Chondrocyte (in vitro differentiated cells): ENCODE measurements around the gene RASSF1. TPM values are rescaled to one million over a fixed set of nuclear protein-coding genes. Genes with fewer than 3 reads are reported as not detected.

Source experiments
- DNase-seq: peaks from one replicate; pipeline ENCODE4 v3.0.0; 2021; ENCODE audit warnings: mixed read lengths, low spot score
- H3K27ac Mint-ChIP-seq: one replicate; pipeline ENCODE4 v1.8.0; 2021; ENCODE audit warnings: mild to moderate bottlenecking, moderate library complexity, mixed read lengths; ENCODE audit not compliant: unreplicated experiment
- H3K27me3 Mint-ChIP-seq: 2 replicates; pipeline ENCODE4 v1.8.0; 2021; ENCODE audit warnings: low read depth, mixed read lengths
- H3K36me3 Mint-ChIP-seq: 2 replicates; pipeline ENCODE4 v1.8.0; 2021; ENCODE audit warnings: low read depth, mixed read lengths
- H3K4me1 Mint-ChIP-seq: 2 replicates; pipeline ENCODE4 v1.8.0; 2021; ENCODE audit warnings: low read depth, mild to moderate bottlenecking, mixed read lengths
- H3K4me3 Mint-ChIP-seq: one replicate; pipeline ENCODE4 v1.8.0; 2021; ENCODE audit warnings: mild to moderate bottlenecking, moderate library complexity, mixed read lengths; ENCODE audit not compliant: unreplicated experiment
- H3K9me3 Mint-ChIP-seq: 2 replicates; pipeline ENCODE4 v1.8.0; 2021; ENCODE audit warnings: low read depth, mixed read lengths
- total RNA-seq: library from RNA; stranded (reverse); gene quantifications from 3 replicates; pipeline ENCODE4 v1.2.1, GENCODE V29; 2021
- TF ChIP-seq, protein P1 (sequence below): fragments of 200-600 bp; sonication (generic); IDR thresholded peaks from 2 replicates; pipeline ENCODE4 v1.5.0; 2021; ENCODE audit warnings: antibody characterized with exemption, mild to moderate bottlenecking, moderate library complexity

The RASSF1 gene
- total RNA-seq, 1 donor from 2014 or later = 21.8 TPM

DNA sequence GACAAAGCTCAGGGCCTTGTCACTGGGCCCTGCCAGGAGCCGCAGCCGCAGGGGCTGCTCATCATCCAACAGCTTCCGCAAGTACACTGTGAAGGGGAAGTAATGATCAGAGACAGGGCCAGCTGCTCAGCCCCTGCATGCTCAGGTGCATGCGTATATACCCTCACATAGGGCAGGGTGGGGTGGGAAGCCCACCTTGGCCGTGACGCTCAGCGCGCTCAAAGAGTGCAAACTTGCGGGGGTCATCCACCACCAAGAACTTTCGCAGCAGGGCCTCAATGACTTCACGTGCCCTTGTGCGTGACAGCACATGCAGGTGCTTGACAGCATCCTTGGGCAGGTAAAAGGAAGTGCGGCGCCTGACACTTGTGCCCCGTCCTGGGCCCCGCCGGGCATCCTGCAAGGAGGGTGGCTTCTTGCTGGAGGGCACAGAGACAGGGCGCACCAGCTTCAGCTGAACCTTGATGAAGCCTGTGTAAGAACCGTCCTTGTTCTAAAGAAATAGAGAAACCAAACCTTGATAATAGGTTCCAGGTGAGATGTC is 9.2 kb downstream of the RASSF1 start:
- no peaks in the 10 kb centered on the region for H3K9me3 Mint-ChIP-seq
- TF ChIP-seq, protein P1, sequence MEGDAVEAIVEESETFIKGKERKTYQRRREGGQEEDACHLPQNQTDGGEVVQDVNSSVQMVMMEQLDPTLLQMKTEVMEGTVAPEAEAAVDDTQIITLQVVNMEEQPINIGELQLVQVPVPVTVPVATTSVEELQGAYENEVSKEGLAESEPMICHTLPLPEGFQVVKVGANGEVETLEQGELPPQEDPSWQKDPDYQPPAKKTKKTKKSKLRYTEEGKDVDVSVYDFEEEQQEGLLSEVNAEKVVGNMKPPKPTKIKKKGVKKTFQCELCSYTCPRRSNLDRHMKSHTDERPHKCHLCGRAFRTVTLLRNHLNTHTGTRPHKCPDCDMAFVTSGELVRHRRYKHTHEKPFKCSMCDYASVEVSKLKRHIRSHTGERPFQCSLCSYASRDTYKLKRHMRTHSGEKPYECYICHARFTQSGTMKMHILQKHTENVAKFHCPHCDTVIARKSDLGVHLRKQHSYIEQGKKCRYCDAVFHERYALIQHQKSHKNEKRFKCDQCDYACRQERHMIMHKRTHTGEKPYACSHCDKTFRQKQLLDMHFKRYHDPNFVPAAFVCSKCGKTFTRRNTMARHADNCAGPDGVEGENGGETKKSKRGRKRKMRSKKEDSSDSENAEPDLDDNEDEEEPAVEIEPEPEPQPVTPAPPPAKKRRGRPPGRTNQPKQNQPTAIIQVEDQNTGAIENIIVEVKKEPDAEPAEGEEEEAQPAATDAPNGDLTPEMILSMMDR = no peak
- H3K4me1 Mint-ChIP-seq = peaks cover 47% of the 10 kb centered on the region
- H3K36me3 Mint-ChIP-seq = peaks cover 4% of the 10 kb centered on the region
- no peak overlapping the region for H3K4me3 Mint-ChIP-seq
- no peak overlapping the region for H3K27ac Mint-ChIP-seq
- no peak for DNase-seq
- H3K27me3 Mint-ChIP-seq = no peaks in the 10 kb centered on the region

DNA sequence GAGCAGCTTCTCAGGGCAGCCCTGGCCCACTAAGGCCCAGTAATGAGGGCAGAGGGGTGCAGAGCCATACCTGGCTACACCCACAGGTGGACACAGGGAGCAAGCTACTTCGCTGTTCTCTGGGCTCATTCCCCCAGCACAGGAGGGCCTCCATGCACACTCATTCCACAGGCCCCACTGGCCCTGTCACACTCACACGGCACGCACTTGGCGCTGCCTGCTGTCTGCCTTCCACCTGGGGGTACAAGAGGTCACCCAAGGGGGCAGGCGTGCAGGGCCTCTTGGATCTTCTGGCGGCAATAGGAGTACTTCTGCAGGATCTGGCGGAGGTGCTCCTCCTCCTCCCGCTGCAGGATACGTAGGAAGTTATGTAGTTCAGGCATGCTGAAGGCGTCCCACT is 10.3 kb downstream of the RASSF1 start:
- TF ChIP-seq, protein P1 = no peak
- DNase-seq = no peak
- Mint-ChIP-seq H3K9me3 (no peaks in the 10 kb centered on the region), H3K36me3 (peaks cover 4% of the 10 kb centered on the region), H3K4me1 (peaks cover 36% of the 10 kb centered on the region), H3K4me3 (no peak overlapping the region), H3K27ac (no peak overlapping the region), H3K27me3 (no peaks in the 10 kb centered on the region)

GRCh38 chr3:50327943-50328691 is 12.5 kb downstream of the RASSF1 start, which contains the start of gene TUSC2:
TSS of gene TUSC2 (minus strand) at chr3:50328223. CDS start at chr3:50328099, 124 bp downstream.
- no peak for DNase-seq
- Mint-ChIP-seq H3K4me3 (peak within 1 kb of the TSS; percentile 86), H3K9me3 (no peaks in the 10 kb centered on the region), H3K36me3 (peaks cover 4% of the 10 kb centered on the region), H3K4me1 (peaks cover 22% of the 10 kb centered on the region), H3K27ac (peak within 1 kb of the TSS; percentile 93), H3K27me3 (no peaks in the 10 kb centered on the region)
- TF ChIP-seq, protein P1 = no peak

- Mint-ChIP-seq H3K36me3 (peaks cover 3% of the 10 kb centered on the region), H3K4me1 (peaks cover 30% of the 10 kb centered on the region), H3K4me3 (peak overlapping the region; percentile 86), H3K9me3 (no peaks in the 10 kb centered on the region), H3K27ac (peak overlapping the region; percentile 36), H3K27me3 (no peaks in the 10 kb centered on the region)
- DNase-seq = no peak
- TF ChIP-seq, protein P1 = no peak
These were observed 13.5 kb downstream of the RASSF1 start for GRCh38 chr3:50327129-50327528.

GRCh38 chr3:50326182-50326541 is 14.5 kb downstream of the RASSF1 start:
- Mint-ChIP-seq H3K4me3 (no peak overlapping the region), H3K27me3 (no peaks in the 10 kb centered on the region)

More at GRCh38 chr3:50326182-50326541, 14.5 kb downstream of the RASSF1 start:
- Mint-ChIP-seq H3K36me3 (peaks cover 3% of the 10 kb centered on the region), H3K27ac (no peak overlapping the region), H3K4me1 (peaks cover 30% of the 10 kb centered on the region), H3K9me3 (no peaks in the 10 kb centered on the region)
- TF ChIP-seq, protein P1 = no peak
- DNase-seq = no peak
